ENCODE measurements around the gene YEATS4.

Gene YEATS4

GRCh38 chr12:69343885-69344612 is 15.5 kb upstream of the YEATS4 start:
- Histone ChIP-seq H3K4me1 (ENCODE audit: control insufficient read depth, insufficient read depth, low read length) (no peaks in the 10 kb centered on the region), H3K9ac (ENCODE audit: low read depth, low read length) (no peak overlapping the region), H3K36me3 (ENCODE audit: insufficient read depth, low read length) (no peaks in the 10 kb centered on the region), H3K4me3 (ENCODE audit: low read length) (no peak overlapping the region), H3K27me3 (ENCODE audit: control insufficient read depth, insufficient read depth, low read length) (peaks cover 29% of the 10 kb centered on the region), H3K4me2 (ENCODE audit: low read length) (no peak overlapping the region), H3K9me3 (replicated peaks; ENCODE audit: low read length) (no peaks in the 10 kb centered on the region)

- no peak overlapping the region for H3K4me3 ChIP-seq (ENCODE audit: low read length)
- H3K9me3 ChIP-seq (replicated peaks; ENCODE audit: low read length): no peaks in the 10 kb centered on the region
- no peaks in the 10 kb centered on the region for H3K4me1 ChIP-seq (ENCODE audit: control insufficient read depth, insufficient read depth, low read length)
- H3K36me3 ChIP-seq (ENCODE audit: insufficient read depth, low read length): no peaks in the 10 kb centered on the region
- H3K9ac ChIP-seq (ENCODE audit: low read depth, low read length): no peak overlapping the region
- peaks cover 34% of the 10 kb centered on the region for H3K27me3 ChIP-seq (ENCODE audit: control insufficient read depth, insufficient read depth, low read length)
- H3K4me2 ChIP-seq (ENCODE audit: low read length): no peak overlapping the region
Observed at GRCh38 chr12:69345077-69345476, 14.5 kb upstream of the YEATS4 start.

GRCh38 chr12:69345742-69346141 is 13.8 kb upstream of the YEATS4 start:
- Histone ChIP-seq H3K4me1 (ENCODE audit: control insufficient read depth, insufficient read depth, low read length) (no peaks in the 10 kb centered on the region), H3K4me3 (ENCODE audit: low read length) (no peak overlapping the region), H3K9ac (ENCODE audit: low read depth, low read length) (no peak overlapping the region), H3K36me3 (ENCODE audit: insufficient read depth, low read length) (no peaks in the 10 kb centered on the region), H3K9me3 (replicated peaks; ENCODE audit: low read length) (no peaks in the 10 kb centered on the region), H3K27me3 (ENCODE audit: control insufficient read depth, insufficient read depth, low read length) (peaks cover 29% of the 10 kb centered on the region), H3K4me2 (ENCODE audit: low read length) (no peak overlapping the region)

- Histone ChIP-seq H3K9me3 (replicated peaks; ENCODE audit: low read length) (no peaks in the 10 kb centered on the region), H3K36me3 (ENCODE audit: insufficient read depth, low read length) (no peaks in the 10 kb centered on the region), H3K4me2 (ENCODE audit: low read length) (no peak within 1 kb of the TSS), H3K4me1 (ENCODE audit: control insufficient read depth, insufficient read depth, low read length) (no peaks in the 10 kb centered on the region), H3K27me3 (ENCODE audit: control insufficient read depth, insufficient read depth, low read length) (peaks cover 23% of the 10 kb centered on the region), H3K4me3 (ENCODE audit: low read length) (no peak within 1 kb of the TSS), H3K9ac (ENCODE audit: low read depth, low read length) (no peak within 1 kb of the TSS)
Observed at GRCh38 chr12:69348162-69348938, 11.2 kb upstream of the YEATS4 start, which contains the start of gene LYZ. Gene LYZ (plus strand): TSS chr12:69348381. CDS start chr12:69348409, 28 bp downstream.

- no peak overlapping the region for H3K4me3 ChIP-seq (ENCODE audit: low read length)
- H3K4me1 ChIP-seq (ENCODE audit: control insufficient read depth, insufficient read depth, low read length): no peaks in the 10 kb centered on the region
- H3K27me3 ChIP-seq (ENCODE audit: control insufficient read depth, insufficient read depth, low read length): peaks cover 16% of the 10 kb centered on the region
- no peak overlapping the region for H3K4me2 ChIP-seq (ENCODE audit: low read length)
- H3K9ac ChIP-seq (ENCODE audit: low read depth, low read length): no peak overlapping the region
- H3K36me3 ChIP-seq (ENCODE audit: insufficient read depth, low read length): no peaks in the 10 kb centered on the region
- no peaks in the 10 kb centered on the region for H3K9me3 ChIP-seq (replicated peaks; ENCODE audit: low read length)
Observed at GRCh38 chr12:69350002-69350626, 9.4 kb upstream of the YEATS4 start.

- no peaks in the 10 kb centered on the region for H3K36me3 ChIP-seq (ENCODE audit: insufficient read depth, low read length)
- H3K4me2 ChIP-seq (ENCODE audit: low read length): no peak overlapping the region
- no peaks in the 10 kb centered on the region for H3K4me1 ChIP-seq (ENCODE audit: control insufficient read depth, insufficient read depth, low read length)
- no peak overlapping the region for H3K9ac ChIP-seq (ENCODE audit: low read depth, low read length)
- no peak overlapping the region for H3K4me3 ChIP-seq (ENCODE audit: low read length)
- H3K9me3 ChIP-seq (replicated peaks; ENCODE audit: low read length): no peaks in the 10 kb centered on the region
- peaks cover 16% of the 10 kb centered on the region for H3K27me3 ChIP-seq (ENCODE audit: control insufficient read depth, insufficient read depth, low read length)
Observed at GRCh38 chr12:69350777-69351176, 8.8 kb upstream of the YEATS4 start.

GRCh38 chr12:69351462-69352236 is 7.9 kb upstream of the YEATS4 start:
- Histone ChIP-seq H3K27me3 (ENCODE audit: control insufficient read depth, insufficient read depth, low read length) (peaks cover 16% of the 10 kb centered on the region), H3K4me2 (ENCODE audit: low read length) (no peak overlapping the region), H3K4me1 (ENCODE audit: control insufficient read depth, insufficient read depth, low read length) (no peaks in the 10 kb centered on the region), H3K9me3 (replicated peaks; ENCODE audit: low read length) (no peaks in the 10 kb centered on the region), H3K9ac (ENCODE audit: low read depth, low read length) (no peak overlapping the region), H3K36me3 (ENCODE audit: insufficient read depth, low read length) (no peaks in the 10 kb centered on the region), H3K4me3 (ENCODE audit: low read length) (no peak overlapping the region)

- Histone ChIP-seq H3K4me1 (ENCODE audit: control insufficient read depth, insufficient read depth, low read length) (peaks cover 3% of the 10 kb centered on the region), H3K4me2 (ENCODE audit: low read length) (no peak overlapping the region), H3K36me3 (ENCODE audit: insufficient read depth, low read length) (no peaks in the 10 kb centered on the region), H3K9me3 (replicated peaks; ENCODE audit: low read length) (no peaks in the 10 kb centered on the region), H3K27me3 (ENCODE audit: control insufficient read depth, insufficient read depth, low read length) (peaks cover 16% of the 10 kb centered on the region), H3K4me3 (ENCODE audit: low read length) (no peak overlapping the region), H3K9ac (ENCODE audit: low read depth, low read length) (no peak overlapping the region)
Observed at GRCh38 chr12:69352904-69353303, 6.6 kb upstream of the YEATS4 start.

GRCh38 chr12:69354172-69354555 is 5.4 kb upstream of the YEATS4 start:
- no peaks in the 10 kb centered on the region for H3K36me3 ChIP-seq (ENCODE audit: insufficient read depth, low read length)
- no peak overlapping the region for H3K4me2 ChIP-seq (ENCODE audit: low read length)
- no peak overlapping the region for H3K9ac ChIP-seq (ENCODE audit: low read depth, low read length)
- no peaks in the 10 kb centered on the region for H3K9me3 ChIP-seq (replicated peaks; ENCODE audit: low read length)
- H3K4me1 ChIP-seq (ENCODE audit: control insufficient read depth, insufficient read depth, low read length): peaks cover 8% of the 10 kb centered on the region
- peaks cover 11% of the 10 kb centered on the region for H3K27me3 ChIP-seq (ENCODE audit: control insufficient read depth, insufficient read depth, low read length)
- no peak overlapping the region for H3K4me3 ChIP-seq (ENCODE audit: low read length)

GRCh38 chr12:69354556-69355187 is 4.9 kb upstream of the YEATS4 start:
- Histone ChIP-seq H3K36me3 (ENCODE audit: insufficient read depth, low read length) (no peaks in the 10 kb centered on the region), H3K9ac (ENCODE audit: low read depth, low read length) (no peak overlapping the region), H3K4me1 (ENCODE audit: control insufficient read depth, insufficient read depth, low read length) (peaks cover 10% of the 10 kb centered on the region), H3K9me3 (replicated peaks; ENCODE audit: low read length) (no peaks in the 10 kb centered on the region), H3K4me3 (ENCODE audit: low read length) (no peak overlapping the region), H3K27me3 (ENCODE audit: control insufficient read depth, insufficient read depth, low read length) (peaks cover 11% of the 10 kb centered on the region), H3K4me2 (ENCODE audit: low read length) (no peak overlapping the region)
